Cardiac fibroblast (primary cell): ENCODE data around the gene NRG3.
A peak's percentile ranks its signal among the peaks of the same experiment; 100 is the strongest.

Experiments
- DNase-seq, 2 donors: peaks; one replicate each; pipeline versions ENCODE4 v3.0.0 to v3.0.0-alpha.2; 2010; ENCODE audit warnings: low read depth in 2 of 2
- H3K4me3 ChIP-seq, 2 donors: replicated peaks in 1 of 2; 1 replicate in 1 of 2; 2 replicates in 1 of 2; pipeline ENCODE4 v1.5.1; 2011; ENCODE audit warnings: low read depth in 2 of 2, low read length in 2 of 2, mild to moderate bottlenecking in 2 of 2, moderate library complexity in 1 of 2
- TF ChIP-seq, protein P1 (sequence below): IDR thresholded peaks from one replicate; pipeline ENCODE4 v1.5.1; 2011; ENCODE audit warnings: low read depth, mild to moderate bottlenecking, low read length, inconsistent platforms

The NRG3 gene

DNA sequence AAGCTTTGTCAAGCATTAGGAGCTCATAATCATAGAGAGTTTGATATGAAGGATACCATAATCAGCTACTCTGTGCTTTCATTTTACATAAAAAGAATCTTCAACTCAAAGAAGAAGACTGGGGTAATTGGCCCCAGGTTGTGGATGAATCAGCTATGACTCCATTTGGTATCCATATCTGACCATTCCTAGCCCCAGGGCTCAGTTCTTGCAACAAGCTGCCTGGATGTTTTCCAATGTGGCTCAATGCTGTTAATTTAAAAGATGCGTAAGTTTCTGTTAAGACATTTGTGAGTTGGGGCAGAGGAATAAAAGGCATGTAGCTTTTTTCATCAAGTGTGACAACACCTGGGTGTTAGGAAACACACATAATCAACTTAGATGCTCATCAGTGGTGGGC lies 951.1 kb downstream of the NRG3 start:
- no peak overlapping the region for H3K4me3 ChIP-seq
- DNase-seq: peak; percentile 23 to 37
- TF ChIP-seq, protein P1, sequence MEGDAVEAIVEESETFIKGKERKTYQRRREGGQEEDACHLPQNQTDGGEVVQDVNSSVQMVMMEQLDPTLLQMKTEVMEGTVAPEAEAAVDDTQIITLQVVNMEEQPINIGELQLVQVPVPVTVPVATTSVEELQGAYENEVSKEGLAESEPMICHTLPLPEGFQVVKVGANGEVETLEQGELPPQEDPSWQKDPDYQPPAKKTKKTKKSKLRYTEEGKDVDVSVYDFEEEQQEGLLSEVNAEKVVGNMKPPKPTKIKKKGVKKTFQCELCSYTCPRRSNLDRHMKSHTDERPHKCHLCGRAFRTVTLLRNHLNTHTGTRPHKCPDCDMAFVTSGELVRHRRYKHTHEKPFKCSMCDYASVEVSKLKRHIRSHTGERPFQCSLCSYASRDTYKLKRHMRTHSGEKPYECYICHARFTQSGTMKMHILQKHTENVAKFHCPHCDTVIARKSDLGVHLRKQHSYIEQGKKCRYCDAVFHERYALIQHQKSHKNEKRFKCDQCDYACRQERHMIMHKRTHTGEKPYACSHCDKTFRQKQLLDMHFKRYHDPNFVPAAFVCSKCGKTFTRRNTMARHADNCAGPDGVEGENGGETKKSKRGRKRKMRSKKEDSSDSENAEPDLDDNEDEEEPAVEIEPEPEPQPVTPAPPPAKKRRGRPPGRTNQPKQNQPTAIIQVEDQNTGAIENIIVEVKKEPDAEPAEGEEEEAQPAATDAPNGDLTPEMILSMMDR: no peak

- DNase-seq: no peak
- no peak overlapping the region for H3K4me3 ChIP-seq
- TF ChIP-seq, protein P1: no peak
These were observed 952.9 kb downstream of the NRG3 start for GRCh38 chr10:82827901-82828300.

- TF ChIP-seq, protein P1: no peak
- DNase-seq: no peak
- H3K4me3 ChIP-seq: no peak overlapping the region
These were observed 972.2 kb downstream of the NRG3 start for GRCh38 chr10:82847242-82847641.

- DNase-seq: no peak
These were observed 975.2 kb downstream of the NRG3 start for GRCh38 chr10:82850191-82850590.

DNA sequence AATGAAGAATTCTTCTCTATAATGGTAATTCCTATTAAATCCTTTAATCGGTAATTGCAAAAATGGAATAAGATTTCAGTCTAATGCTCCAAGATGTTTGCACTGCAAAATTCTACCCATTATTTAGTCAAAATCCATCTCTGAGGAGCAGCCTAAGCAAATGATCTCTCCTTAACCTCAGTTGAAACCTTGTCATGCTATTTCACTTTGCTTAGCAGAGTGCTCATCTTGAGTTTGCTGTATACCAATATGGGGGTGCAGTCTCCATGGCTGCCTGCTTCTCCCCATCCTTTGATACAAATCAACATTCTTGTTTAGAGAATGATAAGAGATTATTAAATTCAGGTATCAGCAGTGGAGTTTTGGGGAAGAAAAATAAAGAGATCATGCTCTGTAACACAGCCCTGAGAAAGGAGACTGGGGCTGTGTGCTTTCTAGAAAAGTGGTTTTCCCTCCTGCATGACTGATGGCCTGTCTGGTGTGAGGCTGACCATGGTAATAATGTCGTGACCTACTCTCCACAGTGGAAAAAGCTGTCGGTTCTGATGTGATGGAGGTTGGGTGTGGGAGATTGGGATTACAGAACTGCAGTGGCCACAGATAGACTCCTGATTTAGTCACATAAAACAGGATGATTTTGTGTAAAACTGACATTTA lies 982.1 kb downstream of the NRG3 start:
- DNase-seq: no peak
- TF ChIP-seq, protein P1: no peak
- H3K4me3 ChIP-seq: no peak overlapping the region

More at GRCh38 chr10:82850191-82850590, 975.2 kb downstream of the NRG3 start:
- no peak overlapping the region for H3K4me3 ChIP-seq
- TF ChIP-seq, protein P1: no peak

- TF ChIP-seq, protein P1: no peak
- no peak for DNase-seq
- H3K4me3 ChIP-seq: no peak overlapping the region
These were observed 986.9 kb downstream of the NRG3 start for GRCh38 chr10:82861889-82862288.

DNA sequence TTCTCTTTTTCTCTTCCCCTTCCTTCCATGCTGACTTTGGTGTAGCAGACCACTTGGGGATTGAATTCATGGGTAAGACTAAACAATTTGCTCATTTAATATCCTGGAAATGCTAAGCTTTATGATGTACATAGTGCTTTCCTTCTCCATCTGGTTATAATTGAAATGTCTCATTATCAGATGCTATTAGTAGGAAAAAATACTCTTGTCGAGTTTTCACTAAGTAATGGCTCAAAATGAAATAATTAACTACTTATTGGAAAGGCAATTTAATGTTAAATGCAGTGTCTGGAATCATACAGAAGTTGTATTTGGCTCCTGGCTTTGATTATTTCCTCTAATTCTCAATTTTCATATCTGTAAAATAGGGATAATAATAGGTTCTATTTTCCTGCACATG lies 990.4 kb downstream of the NRG3 start:
- no peak overlapping the region for H3K4me3 ChIP-seq
- TF ChIP-seq, protein P1: no peak
- DNase-seq: no peak
